SK-N-SH (cell line): Measurements from ENCODE around the gene HSPA1A. TPM values are rescaled to one million over a fixed set of nuclear protein-coding genes. Genes with fewer than 3 reads are reported as not detected.
"Not testable (repeated sequence)": the region's sequence is repeated elsewhere in the genome, so short reads cannot be mapped to it uniquely, and the experiment has no call there.

Experiments used
- CTCF ChIA-PET: fragments of 300-600, 350-600 bp; formaldehyde crosslinking; extraction: SDS; loops from one replicate; lab custom pipeline; 2021; lab: Yijun Ruan, JAX
- POLR2A ChIA-PET: fragments of 350-600 bp; sonication (Branson Sonifier 250); formaldehyde crosslinking; extraction: SDS; loops from one replicate; lab custom pipeline; 2020; ENCODE audit warnings: antibody characterized with exemption, inconsistent platforms; lab: Yijun Ruan, JAX
- DNase-seq: peaks from one replicate; pipeline ENCODE4 v3.0.0; 2012
- H2AFZ ChIP-seq: fragments of 200-600 bp; sonication (generic); 2 replicates; pipeline ENCODE4 v1.8.1; 2016; ENCODE audit warnings: antibody characterized with exemption, mild to moderate bottlenecking, low read depth
- H3F3A ChIP-seq: fragments of 200-600 bp; sonication (generic); replicated peaks from 2 replicates; pipeline ENCODE3; 2016; ENCODE audit warnings: antibody characterized with exemption, mild to moderate bottlenecking; ENCODE audit not compliant: insufficient read depth
- H3K27ac ChIP-seq, 2 experiments: fragments of 200-500 bp in 1 of 2; fragments of 200-600 bp in 1 of 2; sonication (Bioruptor generic) in 1 of 2; sonication (generic), shearing (Covaris generic) in 1 of 2; 2 replicates each; pipeline versions ENCODE4 v1.5.1 to v1.6.1; 2014 to 2016; ENCODE audit warnings: low read depth in 2 of 2, inconsistent platforms in 1 of 2, low read length in 1 of 2, mild to moderate bottlenecking in 1 of 2, mixed read lengths in 1 of 2
- H3K27me3 ChIP-seq: fragments of 200-600 bp; sonication (generic), shearing (Covaris generic); 2 replicates; pipeline ENCODE4 v1.6.1; 2016; ENCODE audit warnings: mixed run types; ENCODE audit not compliant: insufficient read depth
- H3K36me3 ChIP-seq, 2 experiments: fragments of 200-500 bp in 1 of 2; fragments of 200-600 bp in 1 of 2; sonication (Bioruptor generic) in 1 of 2; sonication (generic) in 1 of 2; replicated peaks in 1 of 2; 2 replicates each; pipeline versions ENCODE3 to v1.5.1; 2014 to 2016; ENCODE audit warnings: low read length in 1 of 2, mild to moderate bottlenecking in 1 of 2; ENCODE audit not compliant: insufficient read depth in 2 of 2, control insufficient read depth in 1 of 2
- H3K4me1 ChIP-seq, 2 experiments: fragments of 200-500 bp in 1 of 2; fragments of 200-600 bp in 1 of 2; sonication (Bioruptor generic) in 1 of 2; sonication (generic), shearing (Covaris generic) in 1 of 2; 2 replicates each; pipeline versions ENCODE4 v1.5.1 to v1.6.1; 2014 to 2016; ENCODE audit warnings: low read depth in 1 of 2, low read length in 1 of 2, mixed run types in 1 of 2; ENCODE audit not compliant: insufficient read depth in 2 of 2, control insufficient read depth in 1 of 2
- H3K4me2 ChIP-seq: fragments of 200-600 bp; sonication (generic), shearing (Covaris generic); 2 replicates; pipeline ENCODE4 v1.6.1; 2017; ENCODE audit warnings: mixed run types
- H3K4me3 ChIP-seq, 2 experiments: fragments of 200-500 bp in 1 of 2; fragments of 200-600 bp in 1 of 2; sonication (Bioruptor generic) in 1 of 2; sonication (generic), shearing (Covaris generic) in 1 of 2; 2 replicates each; pipeline versions ENCODE4 v1.5.1 to v1.8.1; 2014 to 2016; ENCODE audit warnings: low read depth in 2 of 2, inconsistent platforms in 1 of 2, low read length in 1 of 2, mild to moderate bottlenecking in 1 of 2, mixed read lengths in 1 of 2, moderate library complexity in 1 of 2
- H3K79me2 ChIP-seq: fragments of 200-600 bp; sonication (generic); 2 replicates; pipeline ENCODE4 v1.8.1; 2017; ENCODE audit warnings: mild to moderate bottlenecking; ENCODE audit not compliant: insufficient read depth
- H3K9ac ChIP-seq: fragments of 200-600 bp; sonication (generic); 2 replicates; pipeline ENCODE4 v1.6.1; 2017; ENCODE audit warnings: mixed run types
- H3K9me2 ChIP-seq: fragments of 200-600 bp; sonication (generic); 2 replicates; pipeline ENCODE4 v1.6.1; 2017; ENCODE audit warnings: mixed run types
- H3K9me3 ChIP-seq: fragments of 200-600 bp; sonication (generic); 2 replicates; pipeline ENCODE4 v1.6.1; 2017; ENCODE audit warnings: mixed run types, mild to moderate bottlenecking, moderate library complexity
- H4K20me1 ChIP-seq: fragments of 200-600 bp; sonication (generic); 2 replicates; pipeline ENCODE4 v1.6.1; 2017; ENCODE audit warnings: mild to moderate bottlenecking, mixed run types; ENCODE audit not compliant: insufficient read depth
- MEF2A ChIP-seq: IDR thresholded peaks from 2 replicates; pipeline ENCODE4 v1.4.0; 2012; ENCODE audit warnings: low read depth, borderline replicate concordance
- MXI1 ChIP-seq: IDR thresholded peaks from 2 replicates; pipeline ENCODE4 v1.6.1; 2012; ENCODE audit warnings: mild to moderate bottlenecking, low read depth, low read length, improper control_type of control experiment
- RAD21 ChIP-seq: IDR thresholded peaks from 2 replicates; pipeline ENCODE4 v1.6.1; 2012; ENCODE audit warnings: mild to moderate bottlenecking, low read length
- RCOR1 ChIP-seq: fragments of 150-350 bp; IDR thresholded peaks from 2 replicates; pipeline ENCODE4 v1.6.1; 2017; ENCODE audit warnings: antibody characterized with exemption, low read length
- TEAD4 ChIP-seq: IDR thresholded peaks from 2 replicates; pipeline ENCODE4 v1.4.0; 2012; ENCODE audit warnings: mild to moderate bottlenecking, borderline replicate concordance; ENCODE audit not compliant: insufficient read depth
- WGBS: methylation state at CpG from one replicate; pipeline ENCODE4 v1.1.6; 2017; ENCODE audit warnings: low lambda C conversion rate; 5-methylcytosine and 5-hydroxymethylcytosine counted together
- polyA plus RNA-seq, 3 experiments: library from polyadenylated mRNA; depleted of rRNA; stranded (reverse); fragments of >200 nt; gene quantifications; 2 replicates each; pipeline ENCODE4 v1.2.3, GENCODE V29; 2012
- TF ChIP-seq, protein P1 (sequence below): IDR thresholded peaks from 2 replicates; pipeline ENCODE4 v1.4.0; 2012; ENCODE audit warnings: low read depth
- TF ChIP-seq, protein P2 (sequence below): IDR thresholded peaks from 2 replicates; pipeline ENCODE4; 2012
- TF ChIP-seq, protein P3 (sequence below): fragments of 150-350 bp; IDR thresholded peaks from 2 replicates; pipeline ENCODE4 v1.6.1; 2017; ENCODE audit warnings: antibody characterized with exemption, low read length, low read depth, borderline replicate concordance

Gene HSPA1A
- polyA plus RNA-seq, 1 of the 3 experiments (the other 2 are of a cell fraction) = 119 TPM

DNA sequence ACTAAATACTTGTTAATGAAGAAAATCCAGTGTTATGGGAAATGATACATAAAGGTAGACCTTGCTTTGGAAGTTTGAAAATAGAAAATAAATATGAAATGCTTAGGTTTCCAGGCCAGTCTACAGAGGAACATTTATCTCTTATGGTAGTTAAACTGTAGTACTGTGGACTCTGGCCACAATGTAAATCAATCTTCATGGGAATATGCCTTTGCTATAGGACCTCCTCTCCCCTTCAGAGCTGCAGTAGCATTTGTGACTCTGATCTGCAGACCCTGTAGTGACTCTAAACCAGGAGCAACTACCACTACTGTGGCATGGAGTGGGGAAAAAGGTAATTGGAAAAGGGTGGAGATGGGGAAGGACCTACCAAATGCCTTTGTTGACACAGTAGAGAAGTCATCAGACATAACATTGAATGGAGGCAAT is 4.5 kb downstream of the HSPA1A start:
- Histone ChIP-seq H3K27me3 (no peaks in the 10 kb centered on the region), H3K4me1 (no peaks in the 10 kb centered on the region; a peak in 1 of 4 replicates), H3K4me2 (no peak overlapping the region), H3F3A (peaks cover 10% of the 10 kb centered on the region), H3K4me3 (no peak overlapping the region), H3K9ac (no peak overlapping the region), H3K9me3 (no peaks in the 10 kb centered on the region), H3K36me3 (no peaks in the 10 kb centered on the region), H4K20me1 (no peaks in the 10 kb centered on the region), H3K9me2 (no peaks in the 10 kb centered on the region), H3K27ac (no peak overlapping the region), H2AFZ (no peak overlapping the region), H3K79me2 (peaks cover 10% of the 10 kb centered on the region)
- TF ChIP-seq, protein P1, sequence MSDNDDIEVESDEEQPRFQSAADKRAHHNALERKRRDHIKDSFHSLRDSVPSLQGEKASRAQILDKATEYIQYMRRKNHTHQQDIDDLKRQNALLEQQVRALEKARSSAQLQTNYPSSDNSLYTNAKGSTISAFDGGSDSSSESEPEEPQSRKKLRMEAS = no peak
- TF ChIP-seq RCOR1 = no peak
- TF ChIP-seq, protein P2, sequence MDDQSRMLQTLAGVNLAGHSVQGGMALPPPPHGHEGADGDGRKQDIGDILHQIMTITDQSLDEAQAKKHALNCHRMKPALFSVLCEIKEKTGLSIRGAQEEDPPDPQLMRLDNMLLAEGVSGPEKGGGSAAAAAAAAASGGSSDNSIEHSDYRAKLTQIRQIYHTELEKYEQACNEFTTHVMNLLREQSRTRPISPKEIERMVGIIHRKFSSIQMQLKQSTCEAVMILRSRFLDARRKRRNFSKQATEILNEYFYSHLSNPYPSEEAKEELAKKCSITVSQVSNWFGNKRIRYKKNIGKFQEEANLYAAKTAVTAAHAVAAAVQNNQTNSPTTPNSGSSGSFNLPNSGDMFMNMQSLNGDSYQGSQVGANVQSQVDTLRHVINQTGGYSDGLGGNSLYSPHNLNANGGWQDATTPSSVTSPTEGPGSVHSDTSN = no peak
- TF ChIP-seq RAD21 = no peak
- TF ChIP-seq, protein P3, sequence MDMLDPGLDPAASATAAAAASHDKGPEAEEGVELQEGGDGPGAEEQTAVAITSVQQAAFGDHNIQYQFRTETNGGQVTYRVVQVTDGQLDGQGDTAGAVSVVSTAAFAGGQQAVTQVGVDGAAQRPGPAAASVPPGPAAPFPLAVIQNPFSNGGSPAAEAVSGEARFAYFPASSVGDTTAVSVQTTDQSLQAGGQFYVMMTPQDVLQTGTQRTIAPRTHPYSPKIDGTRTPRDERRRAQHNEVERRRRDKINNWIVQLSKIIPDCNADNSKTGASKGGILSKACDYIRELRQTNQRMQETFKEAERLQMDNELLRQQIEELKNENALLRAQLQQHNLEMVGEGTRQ = no peak
- TF ChIP-seq TEAD4 = no peak
- no peak for TF ChIP-seq MXI1
- TF ChIP-seq MEF2A = no peak
- POLR2A ChIA-PET = no interaction called here
- no peak for DNase-seq
- CTCF ChIA-PET = interaction anchor here (0.7 kb wide), 1 partner anchor 126 kb away, joined by 3 read pairs; no protein-coding TSS in a partner anchor

DNA sequence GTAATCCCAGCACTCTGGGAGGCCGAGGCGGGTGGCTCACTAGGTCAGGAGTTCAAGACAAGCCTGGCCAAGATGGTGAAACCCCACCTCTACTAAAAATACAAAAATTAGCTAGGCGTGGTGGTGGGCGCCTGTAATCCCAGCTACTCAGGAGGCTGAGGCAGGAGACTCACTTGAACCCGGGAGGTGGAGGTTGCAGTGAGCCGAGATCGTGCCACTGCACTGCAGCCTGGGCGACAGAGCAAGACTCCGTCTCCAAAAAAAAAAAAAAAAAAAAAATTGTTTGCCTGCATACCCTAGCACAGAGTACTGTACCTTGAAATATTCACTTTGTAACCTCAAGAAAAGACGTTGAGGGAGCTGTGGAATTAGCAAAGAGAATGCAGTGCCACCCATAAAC is 5.1 kb downstream of the HSPA1A start:
- CTCF ChIA-PET = interaction anchor here (0.7 kb wide), 1 partner anchor 127 kb away, joined by 3 read pairs; no protein-coding TSS in a partner anchor
- POLR2A ChIA-PET = not testable (repeated sequence)

More for the DNA sequence above, 5.1 kb downstream of the HSPA1A start:
- not testable (repeated sequence) for H3K4me2 ChIP-seq, H3K36me3 ChIP-seq, H3K9ac ChIP-seq, H4K20me1 ChIP-seq, DNase-seq, H3K9me2 ChIP-seq, H3K4me3 ChIP-seq, H3K27ac ChIP-seq, H2AFZ ChIP-seq, H3K4me1 ChIP-seq, H3F3A ChIP-seq, H3K9me3 ChIP-seq, H3K27me3 ChIP-seq
- whole genome bisulfite sequencing = 90% methylated on average over 10 of the region's 10 CpGs
- H3K79me2 ChIP-seq = peaks cover 10% of the 10 kb centered on the region
